Daoy (cell line): ENCODE results near the gene CITED4. TPM values are rescaled to one million over a fixed set of nuclear protein-coding genes. Genes with fewer than 3 reads are reported as not detected.

ENCODE experiments used
- total RNA-seq: library from RNA; depleted of rRNA; stranded (reverse); fragments of >200 nt; shearing (Covaris generic); gene quantifications from 2 replicates; pipeline ENCODE4 v1.2.3, GENCODE V29; 2014; rRNA removed

Gene CITED4
- total RNA-seq, 1 experiment from 2014 or later, result 5.8 TPM

Other genes with a start within 250 kb of the CITED4 start
- 0.74 and 0.97 TPM in 2 replicates for gene RIMS3, start 196.7 kb downstream of the CITED4 start, total RNA-seq
- 20.4 and 24.2 TPM in 2 replicates for gene NFYC, start 170.7 kb downstream of the CITED4 start, total RNA-seq
- 0.17 TPM in 1 of 2 replicates, not detected in the other for gene KCNQ4, start 78.6 kb downstream of the CITED4 start, total RNA-seq
- 60.7 and 71.6 TPM in 2 replicates for gene CTPS1, start 117.3 kb upstream of the CITED4 start, total RNA-seq
- not detected in 2 replicates for gene SLFNL1, start 159.4 kb upstream of the CITED4 start, total RNA-seq